LNCAP (cell line): Measurements from ENCODE around the gene NCS1.

Experiments used
- TF ChIP-seq, protein P1 (sequence below): fragments of 450-650 bp; IDR thresholded peaks from 2 replicates; pipeline ENCODE4 v1.5.1; 2017; ENCODE audit warnings: mild to moderate bottlenecking

The NCS1 gene

DNA sequence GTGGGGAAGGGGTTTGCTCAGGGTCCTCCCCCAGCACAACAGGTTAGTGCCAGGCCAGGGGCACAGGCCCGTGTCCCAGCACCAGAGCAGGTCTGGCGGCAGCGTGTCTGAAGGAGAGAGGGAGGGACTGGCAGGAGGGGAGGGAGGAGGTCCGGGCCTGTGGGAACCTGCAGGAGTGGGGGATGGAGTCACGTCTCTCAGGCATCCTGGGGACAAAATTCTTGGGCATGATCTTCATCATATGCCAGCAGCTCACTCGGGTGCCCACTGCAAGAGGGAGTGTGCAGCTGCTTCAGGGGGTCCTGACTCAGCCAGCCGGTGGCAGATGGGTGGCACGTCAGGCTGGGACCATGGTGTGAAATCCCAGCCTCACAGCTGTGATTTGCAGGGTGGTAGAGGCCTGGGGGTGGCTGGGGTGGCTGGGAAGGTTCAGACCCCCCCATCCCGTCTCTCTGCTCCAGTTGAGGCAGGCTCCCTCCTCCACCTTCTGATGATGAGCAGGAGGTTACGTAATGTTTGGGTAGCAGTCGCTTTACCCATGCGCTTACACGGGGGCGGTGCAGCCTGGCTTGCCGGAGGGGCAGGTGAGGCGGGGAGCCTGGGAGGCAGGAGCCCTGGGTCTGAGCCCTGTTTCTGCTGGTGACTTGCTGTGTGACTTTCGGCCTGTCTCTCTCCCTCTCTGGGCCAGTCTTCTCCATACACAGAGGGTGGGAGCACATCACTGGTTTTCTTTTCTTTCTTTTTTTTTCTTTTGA is 40.5 kb downstream of the NCS1 start:
- TF ChIP-seq, protein P1, sequence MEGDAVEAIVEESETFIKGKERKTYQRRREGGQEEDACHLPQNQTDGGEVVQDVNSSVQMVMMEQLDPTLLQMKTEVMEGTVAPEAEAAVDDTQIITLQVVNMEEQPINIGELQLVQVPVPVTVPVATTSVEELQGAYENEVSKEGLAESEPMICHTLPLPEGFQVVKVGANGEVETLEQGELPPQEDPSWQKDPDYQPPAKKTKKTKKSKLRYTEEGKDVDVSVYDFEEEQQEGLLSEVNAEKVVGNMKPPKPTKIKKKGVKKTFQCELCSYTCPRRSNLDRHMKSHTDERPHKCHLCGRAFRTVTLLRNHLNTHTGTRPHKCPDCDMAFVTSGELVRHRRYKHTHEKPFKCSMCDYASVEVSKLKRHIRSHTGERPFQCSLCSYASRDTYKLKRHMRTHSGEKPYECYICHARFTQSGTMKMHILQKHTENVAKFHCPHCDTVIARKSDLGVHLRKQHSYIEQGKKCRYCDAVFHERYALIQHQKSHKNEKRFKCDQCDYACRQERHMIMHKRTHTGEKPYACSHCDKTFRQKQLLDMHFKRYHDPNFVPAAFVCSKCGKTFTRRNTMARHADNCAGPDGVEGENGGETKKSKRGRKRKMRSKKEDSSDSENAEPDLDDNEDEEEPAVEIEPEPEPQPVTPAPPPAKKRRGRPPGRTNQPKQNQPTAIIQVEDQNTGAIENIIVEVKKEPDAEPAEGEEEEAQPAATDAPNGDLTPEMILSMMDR, result no peak

DNA sequence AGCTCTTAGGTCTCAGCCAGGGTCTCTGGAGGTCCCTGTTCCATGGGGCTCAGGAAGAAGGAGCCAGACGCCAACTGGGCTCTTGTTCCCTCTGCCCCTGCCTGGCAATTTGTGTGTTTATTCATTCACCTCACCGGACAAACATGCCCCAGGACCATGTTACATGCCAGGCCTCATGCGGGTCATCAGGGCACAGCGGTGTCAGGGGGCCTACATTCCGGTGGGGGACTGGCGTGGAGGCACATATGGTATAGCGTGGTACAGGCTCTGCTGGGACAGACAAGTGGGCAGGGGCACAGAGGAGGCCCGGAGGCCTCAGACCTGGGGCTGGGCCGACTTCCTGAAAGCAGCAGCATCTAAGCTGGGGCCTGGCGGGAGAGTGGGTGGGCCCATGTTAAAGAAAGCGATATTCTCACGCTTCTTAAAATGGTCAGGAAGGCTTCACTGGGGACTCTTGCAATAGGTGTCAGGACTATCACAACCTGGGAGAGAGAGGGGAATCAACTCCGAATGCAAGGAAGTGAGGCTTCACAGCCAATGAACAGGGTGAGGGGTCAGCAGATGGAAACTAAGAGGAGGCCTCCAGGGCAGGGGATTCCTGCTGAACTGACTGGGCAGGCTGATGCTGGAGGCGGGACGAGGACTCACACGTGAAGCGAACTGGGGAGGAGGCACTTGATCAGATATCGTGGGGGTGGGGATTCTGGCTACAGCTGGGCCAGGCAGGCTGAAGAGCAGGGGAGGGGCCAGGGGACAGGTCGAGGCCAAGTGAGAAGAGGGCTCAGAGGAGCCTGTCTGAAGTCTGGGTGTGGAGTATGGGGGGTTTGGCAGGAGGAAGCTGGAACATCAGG is 41.9 kb downstream of the NCS1 start:
- TF ChIP-seq, protein P1, result no peak

DNA sequence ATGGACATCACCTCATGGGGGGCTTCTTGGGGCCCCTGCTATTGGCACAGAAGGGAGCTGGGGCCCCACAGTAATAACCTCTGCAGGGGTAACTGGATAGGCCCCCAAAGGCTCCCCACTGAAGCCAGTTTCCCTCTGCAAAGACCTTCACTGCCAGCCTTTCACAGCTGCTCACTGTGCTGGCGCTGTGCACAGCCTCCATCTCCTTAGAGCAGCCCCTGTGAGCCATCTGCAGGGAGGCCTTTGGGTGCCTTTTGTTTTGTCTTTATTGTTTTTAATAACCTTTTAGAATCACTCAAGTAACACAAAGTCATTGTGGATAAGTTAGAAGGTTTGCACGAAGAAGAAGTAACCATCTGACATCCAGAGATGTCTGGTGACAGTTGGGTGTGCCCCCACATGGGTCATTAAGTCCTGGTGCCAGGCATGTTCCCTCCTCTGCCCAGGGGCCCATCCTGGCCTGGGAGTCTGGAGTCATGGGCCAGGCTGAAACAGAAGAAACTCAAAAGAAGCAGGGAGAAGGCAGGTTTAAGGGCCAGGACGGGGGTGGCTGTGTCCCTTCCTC is 42.7 kb downstream of the NCS1 start:
- TF ChIP-seq, protein P1, result no peak

DNA sequence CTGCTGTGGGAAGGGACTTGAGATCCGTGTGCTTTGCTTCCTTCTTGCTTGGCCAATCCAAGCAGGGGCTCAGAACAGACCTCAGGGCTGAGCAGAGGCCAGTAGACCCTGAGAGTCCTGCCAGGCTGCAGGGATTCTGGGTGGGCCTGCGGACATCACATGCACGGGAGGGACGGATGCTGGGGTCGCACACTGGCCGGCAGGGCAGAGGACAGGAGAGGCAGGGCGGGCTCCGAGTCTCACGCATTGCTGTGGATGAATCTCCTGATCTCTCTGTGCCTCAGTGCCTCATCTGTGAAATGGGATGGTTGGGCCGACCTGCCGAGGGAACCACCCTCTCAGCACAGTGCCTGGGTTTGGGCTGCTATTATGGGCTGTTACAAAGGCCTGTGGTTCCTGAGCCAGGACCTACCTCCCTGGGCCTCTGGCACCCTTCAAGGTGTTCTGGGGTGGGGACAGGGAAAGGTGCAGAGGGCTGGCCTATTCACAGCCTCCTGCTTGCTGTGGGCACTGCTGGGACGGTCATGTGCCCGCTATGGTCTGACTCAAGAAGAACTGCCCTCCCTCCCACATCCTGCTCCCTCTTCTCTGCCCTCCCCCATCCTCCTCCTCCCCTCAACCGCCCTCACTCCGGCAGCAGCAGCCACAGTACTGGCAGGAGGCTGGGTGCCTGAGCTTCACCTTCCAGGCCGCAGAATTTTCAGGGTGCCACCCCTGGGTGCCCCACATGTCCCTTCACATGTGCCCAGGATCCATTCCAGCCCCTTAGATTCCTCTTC is 43.3 kb downstream of the NCS1 start:
- TF ChIP-seq, protein P1, result no peak

DNA sequence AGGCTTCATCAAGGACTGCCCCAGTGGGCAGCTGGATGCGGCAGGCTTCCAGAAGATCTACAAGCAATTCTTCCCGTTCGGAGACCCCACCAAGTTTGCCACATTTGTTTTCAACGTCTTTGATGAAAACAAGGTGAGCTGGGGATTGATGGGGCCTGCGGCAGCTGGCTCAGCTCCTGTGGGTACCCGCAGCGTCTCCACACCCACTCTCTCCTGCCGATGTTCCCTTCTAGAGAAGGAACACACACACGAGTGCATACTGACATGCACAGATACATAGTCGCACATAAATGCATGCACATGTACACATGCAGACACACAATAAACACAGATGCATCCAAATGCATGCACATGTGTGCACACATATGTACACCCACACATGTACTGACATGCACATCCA is 45.6 kb downstream of the NCS1 start:
- TF ChIP-seq, protein P1, result no peak

DNA sequence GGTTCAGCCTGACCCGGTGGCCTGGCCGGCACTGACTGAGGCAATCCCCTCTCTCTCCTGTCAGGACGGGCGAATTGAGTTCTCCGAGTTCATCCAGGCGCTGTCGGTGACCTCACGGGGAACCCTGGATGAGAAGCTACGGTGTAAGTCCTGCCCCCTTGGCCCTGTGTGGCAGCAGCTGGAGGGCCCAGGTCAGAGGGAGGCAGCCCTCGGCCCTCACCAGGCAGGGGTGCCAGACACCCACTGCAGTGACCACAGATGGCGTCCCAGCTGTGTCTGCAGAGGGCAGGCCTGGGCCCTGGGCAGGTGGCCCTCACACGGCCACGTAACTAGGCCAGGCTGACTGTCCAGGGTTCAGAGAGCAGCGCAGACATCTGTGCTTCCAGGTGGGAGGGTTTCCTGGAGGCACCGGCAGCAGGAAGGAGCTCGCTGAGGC is 47.5 kb downstream of the NCS1 start:
- TF ChIP-seq, protein P1, result no peak

DNA sequence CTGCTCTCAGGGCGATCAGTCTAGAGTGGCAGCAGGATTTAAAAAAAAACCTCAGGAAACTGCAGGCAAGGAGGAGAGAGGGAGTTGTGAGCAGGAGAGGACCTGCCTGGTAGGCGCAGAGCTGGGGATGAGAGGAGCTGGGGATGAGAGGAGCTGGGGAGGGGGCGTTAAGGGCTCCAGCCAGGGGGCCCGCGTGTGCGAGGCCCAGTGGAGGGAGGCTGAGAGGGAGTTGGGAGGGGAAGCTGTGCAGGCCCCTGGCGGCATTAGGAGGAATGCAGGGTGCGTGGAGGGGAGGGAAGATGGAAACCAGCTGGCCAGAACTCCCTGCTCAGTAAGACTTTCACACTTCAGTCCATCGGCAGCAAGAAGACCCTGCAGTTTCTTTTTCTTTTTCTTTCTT is 48.1 kb downstream of the NCS1 start:
- TF ChIP-seq, protein P1, result no peak
